Calu3 (cell line): ENCODE results near the gene CUL2. TPM values are rescaled to one million over a fixed set of nuclear protein-coding genes. Genes with fewer than 3 reads are reported as not detected.

Source experiments
- BruUV-seq: library from RNA; stranded (reverse); fragments of 400-500 nt; replicated peaks from 2 replicates; lab custom pipeline; 2021; lab: Mats Ljungman, UMichigan
- CTCF ChIA-PET: fragments of 300-600 bp; sonication (Branson Sonifier 250); formaldehyde crosslinking; loops from one replicate; lab custom pipeline; 2022; ENCODE audit warnings: antibody characterized with exemption; lab: Charles Lee
- DNase-seq: peaks from one replicate; pipeline ENCODE4 v3.0.0; 2022
- H3K27ac Mint-ChIP-seq: one replicate; pipeline ENCODE4 v1.8.0; 2022; ENCODE audit warnings: mixed read lengths; ENCODE audit not compliant: unreplicated experiment
- H3K27me3 Mint-ChIP-seq: one replicate; pipeline ENCODE4 v1.8.0; 2022; ENCODE audit warnings: mixed read lengths; ENCODE audit not compliant: unreplicated experiment
- H3K36me3 Mint-ChIP-seq: one replicate; pipeline ENCODE4 v1.8.0; 2022; ENCODE audit warnings: mild to moderate bottlenecking, moderate library complexity, mixed read lengths; ENCODE audit not compliant: insufficient read depth, unreplicated experiment
- H3K4me1 Mint-ChIP-seq: one replicate; pipeline ENCODE4 v1.8.0; 2022; ENCODE audit warnings: mild to moderate bottlenecking, low read depth, mixed read lengths; ENCODE audit not compliant: unreplicated experiment
- H3K4me3 Mint-ChIP-seq: one replicate; pipeline ENCODE4 v1.8.0; 2022; ENCODE audit warnings: mild to moderate bottlenecking, low read depth, moderate library complexity, mixed read lengths; ENCODE audit not compliant: unreplicated experiment
- H3K9me3 Mint-ChIP-seq: one replicate; pipeline ENCODE4 v1.8.0; 2022; ENCODE audit warnings: low read depth, mixed read lengths; ENCODE audit not compliant: unreplicated experiment
- intact Hi-C: fragments of 100-400 bp; cut with micrococcal nuclease; formaldehyde crosslinking; loops from one replicate; pipeline ENCODE4 v1.10.0; 2022; ENCODE audit not compliant: unreplicated experiment
- total RNA-seq: library from RNA; stranded (reverse); gene quantifications from 2 replicates; pipeline ENCODE4 v1.2.3, GENCODE V29; 2022
- TF ChIP-seq, protein P1 (sequence below): fragments of 200-600 bp; IDR thresholded peaks from one replicate; pipeline ENCODE4 v1.8.0; 2022; ENCODE audit warnings: antibody characterized with exemption; ENCODE audit not compliant: unreplicated experiment

The CUL2 gene
- total RNA-seq, 1 experiment from 2014 or later: 37.1 TPM

DNA sequence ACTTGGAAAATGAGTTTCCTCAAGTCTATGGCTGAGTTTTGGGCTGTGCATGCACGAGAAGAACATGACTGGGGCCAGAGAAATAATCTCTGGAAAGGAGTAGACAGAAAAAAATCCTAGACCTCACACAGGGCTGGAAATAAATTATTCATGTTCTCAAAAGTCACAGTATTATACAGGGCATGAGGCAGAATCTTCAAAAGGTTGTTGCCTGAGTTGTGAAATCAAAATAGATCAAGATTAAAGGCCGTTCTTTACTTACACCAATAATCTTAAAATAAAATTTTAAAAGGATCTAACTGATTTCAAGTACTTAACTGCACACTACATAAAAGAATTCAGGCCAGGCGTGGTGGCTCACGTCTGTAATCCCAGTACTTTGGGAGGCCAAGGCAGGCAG lies 22.4 kb upstream of the CUL2 start:
- DNase-seq: no peak
- CTCF ChIA-PET: no interaction called here
- intact Hi-C loops: no loop called here
- H3K27me3 Mint-ChIP-seq: no peaks in the 10 kb centered on the region
- H3K4me1 Mint-ChIP-seq: no peaks in the 10 kb centered on the region
- TF ChIP-seq, protein P1, sequence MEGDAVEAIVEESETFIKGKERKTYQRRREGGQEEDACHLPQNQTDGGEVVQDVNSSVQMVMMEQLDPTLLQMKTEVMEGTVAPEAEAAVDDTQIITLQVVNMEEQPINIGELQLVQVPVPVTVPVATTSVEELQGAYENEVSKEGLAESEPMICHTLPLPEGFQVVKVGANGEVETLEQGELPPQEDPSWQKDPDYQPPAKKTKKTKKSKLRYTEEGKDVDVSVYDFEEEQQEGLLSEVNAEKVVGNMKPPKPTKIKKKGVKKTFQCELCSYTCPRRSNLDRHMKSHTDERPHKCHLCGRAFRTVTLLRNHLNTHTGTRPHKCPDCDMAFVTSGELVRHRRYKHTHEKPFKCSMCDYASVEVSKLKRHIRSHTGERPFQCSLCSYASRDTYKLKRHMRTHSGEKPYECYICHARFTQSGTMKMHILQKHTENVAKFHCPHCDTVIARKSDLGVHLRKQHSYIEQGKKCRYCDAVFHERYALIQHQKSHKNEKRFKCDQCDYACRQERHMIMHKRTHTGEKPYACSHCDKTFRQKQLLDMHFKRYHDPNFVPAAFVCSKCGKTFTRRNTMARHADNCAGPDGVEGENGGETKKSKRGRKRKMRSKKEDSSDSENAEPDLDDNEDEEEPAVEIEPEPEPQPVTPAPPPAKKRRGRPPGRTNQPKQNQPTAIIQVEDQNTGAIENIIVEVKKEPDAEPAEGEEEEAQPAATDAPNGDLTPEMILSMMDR: no peak
- BruUV-seq: no TSS peak
- no peaks in the 10 kb centered on the region for H3K36me3 Mint-ChIP-seq
- H3K4me3 Mint-ChIP-seq: no peak overlapping the region
- H3K9me3 Mint-ChIP-seq: no peaks in the 10 kb centered on the region
- H3K27ac Mint-ChIP-seq: no peak overlapping the region

DNA sequence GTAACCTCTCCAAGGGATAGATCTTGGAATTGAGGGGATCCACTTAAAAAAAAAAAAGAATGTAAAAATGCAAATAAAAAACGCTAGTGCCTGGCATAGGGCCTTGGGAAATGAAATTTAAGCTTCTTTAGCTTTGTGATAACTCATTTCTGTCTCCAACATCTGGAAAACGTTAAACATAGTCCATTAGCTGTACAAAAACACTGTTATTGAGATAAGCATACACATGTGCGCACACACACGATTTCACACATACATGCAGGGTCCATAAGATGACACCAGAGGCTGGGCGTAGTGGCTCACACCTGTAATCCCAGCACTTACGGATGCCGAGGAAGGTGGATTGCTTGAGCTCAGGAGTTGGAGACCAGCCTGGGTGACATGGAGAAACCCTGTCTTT lies 13.7 kb upstream of the CUL2 start:
- CTCF ChIA-PET: interaction anchor here (0.7 kb wide), 1 partner anchor 134 kb away, joined by 5 read pairs; no protein-coding TSS in a partner anchor
- intact Hi-C loops: no loop called here
- no peaks in the 10 kb centered on the region for H3K36me3 Mint-ChIP-seq
- H3K4me3 Mint-ChIP-seq: no peak overlapping the region
- BruUV-seq: no TSS peak
- no peaks in the 10 kb centered on the region for H3K4me1 Mint-ChIP-seq
- DNase-seq: no peak
- H3K27me3 Mint-ChIP-seq: peaks cover 13% of the 10 kb centered on the region
- no peak overlapping the region for H3K27ac Mint-ChIP-seq
- TF ChIP-seq, protein P1: no peak
- H3K9me3 Mint-ChIP-seq: no peaks in the 10 kb centered on the region

DNA sequence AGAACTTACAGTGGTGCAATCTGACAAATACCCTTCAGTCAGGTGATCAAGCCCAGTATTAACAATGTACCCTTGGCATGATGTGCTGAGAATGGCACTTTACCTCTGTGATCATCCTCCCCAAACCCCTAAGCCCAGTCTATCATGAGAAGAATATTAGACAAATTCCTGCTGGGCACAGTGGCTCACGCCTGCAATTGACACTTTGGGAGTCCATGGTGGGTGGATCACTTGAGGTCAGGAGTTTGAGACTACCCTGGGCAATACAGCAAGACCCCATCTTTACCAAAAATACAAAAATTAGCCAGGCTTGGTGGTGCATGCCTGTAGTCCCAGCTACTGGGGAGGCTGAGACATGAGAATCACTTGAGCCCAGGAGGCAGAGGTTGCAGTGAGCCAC lies 7.4 kb upstream of the CUL2 start:
- BruUV-seq: no TSS peak
- Mint-ChIP-seq H3K4me3 (no peak overlapping the region), H3K36me3 (peaks cover 5% of the 10 kb centered on the region), H3K27me3 (peaks cover 13% of the 10 kb centered on the region), H3K4me1 (no peaks in the 10 kb centered on the region), H3K27ac (no peak overlapping the region), H3K9me3 (no peaks in the 10 kb centered on the region)
- TF ChIP-seq, protein P1: no peak
- intact Hi-C loops: no loop called here
- DNase-seq: no peak
- CTCF ChIA-PET: no interaction called here

DNA sequence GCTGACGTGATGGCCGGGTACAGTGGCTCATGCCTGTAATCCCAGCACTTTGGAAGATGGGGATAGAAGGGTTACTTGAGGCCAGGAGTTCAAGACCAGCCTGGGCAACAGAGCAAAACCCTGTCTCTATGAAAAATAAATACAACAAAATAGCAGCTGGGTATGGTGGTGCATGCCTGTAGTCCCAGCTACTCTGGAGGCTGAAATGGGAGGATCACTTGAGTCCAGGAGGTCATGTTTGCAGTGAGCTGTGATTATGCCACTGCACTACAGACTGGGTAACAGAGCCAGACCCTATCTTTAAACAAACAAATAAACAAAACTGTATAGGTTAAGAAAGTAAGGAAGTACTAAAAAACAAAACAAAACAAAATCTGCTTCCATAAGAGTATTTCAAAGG lies 6.2 kb upstream of the CUL2 start:
- H3K4me3 Mint-ChIP-seq: no peak overlapping the region
- intact Hi-C loops: no loop called here
- no TSS peak for BruUV-seq
- no peaks in the 10 kb centered on the region for H3K4me1 Mint-ChIP-seq
- peaks cover 5% of the 10 kb centered on the region for H3K36me3 Mint-ChIP-seq
- CTCF ChIA-PET: no interaction called here
- peaks cover 11% of the 10 kb centered on the region for H3K27me3 Mint-ChIP-seq
- no peak overlapping the region for H3K27ac Mint-ChIP-seq
- TF ChIP-seq, protein P1: no peak
- H3K9me3 Mint-ChIP-seq: no peaks in the 10 kb centered on the region
- DNase-seq: no peak
